BJ (cell line): ENCODE measurements around the gene ARL9. TPM values are rescaled to one million over a fixed set of nuclear protein-coding genes. Genes with fewer than 3 reads are reported as not detected.

Experiments used
- CTCF ChIA-PET: fragments of 350-600 bp; formaldehyde crosslinking; extraction: SDS; loops from one replicate; lab custom pipeline; 2021; ENCODE audit warnings: antibody characterized with exemption, inconsistent platforms; lab: Yijun Ruan, JAX
- POLR2A ChIA-PET: fragments of 300-600 bp; sonication (Branson Sonifier 250); formaldehyde crosslinking; extraction: SDS; loops from one replicate; lab custom pipeline; 2021; ENCODE audit warnings: antibody characterized with exemption; lab: Charles Lee
- DNase-seq: peaks from one replicate; pipeline ENCODE4 v3.0.0-alpha.2; 2011; ENCODE audit warnings: low read depth
- H3K27me3 ChIP-seq: 2 replicates; pipeline ENCODE4 v1.6.0; 2011; ENCODE audit warnings: low read length; ENCODE audit not compliant: control insufficient read depth, insufficient read depth
- H3K36me3 ChIP-seq: 2 replicates; pipeline ENCODE4 v1.5.1; 2011; ENCODE audit warnings: low read length; ENCODE audit not compliant: control insufficient read depth, insufficient read depth
- H3K4me3 ChIP-seq: 2 replicates; pipeline ENCODE4 v1.5.1; 2011; ENCODE audit warnings: low read depth, mild to moderate bottlenecking, control low read depth, low read length
- polyA minus RNA-seq: library from RNA; depleted of rRNA, polyadenylated mRNA; stranded (reverse); fragments of >200 nt; gene quantifications from 2 replicates; pipeline ENCODE4 v1.2.3, GENCODE V29; 2011; rRNA and poly(A)+ RNA removed
- polyA plus RNA-seq: library from polyadenylated mRNA; depleted of rRNA; stranded (reverse); fragments of >200 nt; gene quantifications from 2 replicates; pipeline ENCODE4 v1.2.3, GENCODE V29; 2011; rRNA removed
- TF ChIP-seq, protein P1 (sequence below): IDR thresholded peaks from 2 replicates; pipeline ENCODE4 v1.5.1; 2011; ENCODE audit warnings: low read depth, mild to moderate bottlenecking, control low read depth, inconsistent platforms, low read length, moderate library complexity; ENCODE audit not compliant: insufficient read depth

ARL9 gene
- polyA plus RNA-seq = 0.23 and 0.29 TPM in 2 replicates
- 0.19 TPM in 1 of 2 replicates, not detected in the other for polyA minus RNA-seq

DNA sequence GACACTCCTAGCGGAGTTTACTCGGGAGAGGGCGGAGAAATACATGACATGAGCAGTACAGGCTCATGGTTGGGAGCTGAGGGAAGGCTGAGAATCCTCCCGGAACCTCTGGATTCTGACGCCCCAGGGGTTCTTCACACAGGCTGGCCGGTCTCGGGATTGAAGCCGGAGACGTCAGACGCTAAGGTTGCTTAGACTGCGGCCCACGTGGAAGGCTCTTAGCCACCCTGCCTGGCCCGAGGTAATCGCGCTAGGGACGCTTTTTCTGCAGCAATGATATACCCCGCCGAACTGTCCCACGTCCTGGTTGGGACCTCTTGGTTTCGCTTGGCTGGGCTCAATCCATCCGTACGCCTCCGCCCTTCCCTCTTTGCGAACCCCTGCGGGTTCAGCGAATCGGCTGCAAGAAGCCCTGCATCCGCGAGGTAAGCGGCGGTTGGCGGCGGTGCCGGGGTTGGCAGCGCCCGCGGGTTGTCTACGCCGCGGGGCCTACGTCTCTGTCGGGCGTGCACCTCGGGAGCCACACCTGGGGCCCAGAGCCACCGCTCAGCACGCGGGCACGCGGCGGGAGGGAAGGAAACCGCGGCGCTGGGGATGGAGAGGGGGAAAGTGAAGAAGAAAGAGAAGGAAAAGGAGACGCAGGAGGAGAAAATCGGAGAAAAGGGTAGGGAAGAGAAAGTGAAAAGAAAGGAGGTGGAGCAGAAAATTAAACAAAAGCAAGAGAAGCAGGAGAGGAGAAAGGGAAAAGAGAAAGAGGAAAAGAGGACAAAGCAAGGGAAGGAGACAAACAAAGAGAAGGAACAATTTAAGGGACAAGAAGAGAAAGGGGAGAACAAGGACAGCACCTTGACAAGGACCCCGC, at the start of gene ARL9:
Gene ARL9 (plus strand): TSS at position 523 of the 862 bp plus-strand sequence. CDS start 72 bp downstream, at position 595.
- peak; percentile 18 for DNase-seq
- peak within 1 kb of the TSS; percentile 51 for H3K4me3 ChIP-seq
- ChIA-PET CTCF (interaction anchor here (1.3 to 1.6 kb wide), 2 partner anchors 24 to 80 kb away, joined by 3 to 4 read pairs; no protein-coding TSS in a partner anchor), POLR2A (no interaction called here)
- no peaks in the 10 kb centered on the region for H3K27me3 ChIP-seq
- peaks cover 3% of the 10 kb centered on the region for H3K36me3 ChIP-seq
- TF ChIP-seq, protein P1, sequence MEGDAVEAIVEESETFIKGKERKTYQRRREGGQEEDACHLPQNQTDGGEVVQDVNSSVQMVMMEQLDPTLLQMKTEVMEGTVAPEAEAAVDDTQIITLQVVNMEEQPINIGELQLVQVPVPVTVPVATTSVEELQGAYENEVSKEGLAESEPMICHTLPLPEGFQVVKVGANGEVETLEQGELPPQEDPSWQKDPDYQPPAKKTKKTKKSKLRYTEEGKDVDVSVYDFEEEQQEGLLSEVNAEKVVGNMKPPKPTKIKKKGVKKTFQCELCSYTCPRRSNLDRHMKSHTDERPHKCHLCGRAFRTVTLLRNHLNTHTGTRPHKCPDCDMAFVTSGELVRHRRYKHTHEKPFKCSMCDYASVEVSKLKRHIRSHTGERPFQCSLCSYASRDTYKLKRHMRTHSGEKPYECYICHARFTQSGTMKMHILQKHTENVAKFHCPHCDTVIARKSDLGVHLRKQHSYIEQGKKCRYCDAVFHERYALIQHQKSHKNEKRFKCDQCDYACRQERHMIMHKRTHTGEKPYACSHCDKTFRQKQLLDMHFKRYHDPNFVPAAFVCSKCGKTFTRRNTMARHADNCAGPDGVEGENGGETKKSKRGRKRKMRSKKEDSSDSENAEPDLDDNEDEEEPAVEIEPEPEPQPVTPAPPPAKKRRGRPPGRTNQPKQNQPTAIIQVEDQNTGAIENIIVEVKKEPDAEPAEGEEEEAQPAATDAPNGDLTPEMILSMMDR = no peak

DNA sequence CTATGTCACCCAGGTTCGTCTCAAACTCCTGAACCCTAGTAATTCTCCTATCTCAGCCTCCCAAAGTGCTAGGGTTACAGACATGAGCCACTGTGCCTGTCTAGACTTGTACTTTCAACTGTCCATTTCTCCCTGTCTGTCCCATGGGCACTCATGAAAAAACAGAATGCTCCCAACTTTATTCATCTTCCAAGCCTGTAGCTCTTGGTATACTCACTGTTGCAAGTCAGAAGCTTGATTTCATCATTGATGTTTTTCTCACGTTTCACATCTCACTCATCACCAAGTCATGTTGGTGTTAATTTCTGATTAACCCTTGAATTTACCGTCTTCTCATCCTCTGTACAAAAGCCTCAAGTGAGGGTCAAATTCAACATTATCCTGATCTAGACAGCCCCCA, 45.5 kb upstream of the ARL9 start:
- no peaks in the 10 kb centered on the region for H3K27me3 ChIP-seq
- CTCF ChIA-PET = no interaction called here
- DNase-seq = no peak
- POLR2A ChIA-PET = interaction anchor here (0.7 kb wide), 1 partner anchor 15 kb away, joined by 13 read pairs; no protein-coding TSS in a partner anchor
- peaks cover 1% of the 10 kb centered on the region for H3K36me3 ChIP-seq
- TF ChIP-seq, protein P1 = no peak
- H3K4me3 ChIP-seq = no peak overlapping the region

GRCh38 chr4:56462157-56462556, 43.4 kb upstream of the ARL9 start:
- ChIA-PET POLR2A (interaction anchor here (0.6 kb wide), 1 partner anchor 602 kb away, joined by 5 read pairs; no protein-coding TSS in a partner anchor), CTCF (interaction anchor here (1.4 kb wide), 1 partner anchor 11 kb away, joined by 5 read pairs; no protein-coding TSS in a partner anchor)
- Histone ChIP-seq H3K36me3 (peaks cover 1% of the 10 kb centered on the region), H3K27me3 (no peaks in the 10 kb centered on the region), H3K4me3 (no peak overlapping the region)
- TF ChIP-seq, protein P1 = no peak
- DNase-seq = no peak

GRCh38 chr4:56463711-56464110, 41.9 kb upstream of the ARL9 start:
- no peaks in the 10 kb centered on the region for H3K27me3 ChIP-seq
- POLR2A ChIA-PET = no interaction called here
- H3K4me3 ChIP-seq = no peak overlapping the region
- TF ChIP-seq, protein P1 = no peak
- CTCF ChIA-PET = no interaction called here
- H3K36me3 ChIP-seq = no peaks in the 10 kb centered on the region; the same call in none of the 2 replicates
- DNase-seq = no peak

GRCh38 chr4:56464581-56464980, 41.0 kb upstream of the ARL9 start:
- ChIA-PET POLR2A (no interaction called here), CTCF (no interaction called here)
- H3K36me3 ChIP-seq = no peaks in the 10 kb centered on the region; the same call in none of the 2 replicates
- H3K4me3 ChIP-seq = no peak overlapping the region
- DNase-seq = no peak
- no peaks in the 10 kb centered on the region for H3K27me3 ChIP-seq
- TF ChIP-seq, protein P1 = no peak
